ENCODE results near the gene CRYGS.
"Not testable (repeated sequence)": the region's sequence is repeated elsewhere in the genome, so short reads cannot be mapped to it uniquely, and the experiment has no call there.

Gene CRYGS

GRCh38 chr3:186552408-186553031 is 8.3 kb upstream of the CRYGS start:
- no peak for DNase-seq (ENCODE audit: low spot score)

GRCh38 chr3:186551387-186551786 is 7.2 kb upstream of the CRYGS start:
- DNase-seq (ENCODE audit: low spot score): no peak

- no peak for DNase-seq (ENCODE audit: low spot score)
Measured at GRCh38 chr3:186549497-186549896, 5.3 kb upstream of the CRYGS start.

- DNase-seq (ENCODE audit: low spot score): no peak
Measured at GRCh38 chr3:186540835-186541226, 3.3 kb downstream of the CRYGS start.

- DNase-seq (ENCODE audit: low spot score): peak; percentile 84
Measured at GRCh38 chr3:186540221-186540834, 3.9 kb downstream of the CRYGS start.

- DNase-seq (ENCODE audit: low spot score): no peak
Measured at GRCh38 chr3:186538779-186539178, 5.4 kb downstream of the CRYGS start.

GRCh38 chr3:186536883-186537844 is 7.0 kb downstream of the CRYGS start:
- no peak for DNase-seq (ENCODE audit: low spot score)

- DNase-seq (ENCODE audit: low spot score): no peak
Measured at GRCh38 chr3:186534113-186534669, 10.0 kb downstream of the CRYGS start.

- no peak for DNase-seq (ENCODE audit: low spot score)
Measured at GRCh38 chr3:186532598-186533072, 11.5 kb downstream of the CRYGS start.

GRCh38 chr3:186531694-186532093 is 12.5 kb downstream of the CRYGS start:
- not testable (repeated sequence) for DNase-seq (ENCODE audit: low spot score)

GRCh38 chr3:186530415-186530814 is 13.8 kb downstream of the CRYGS start:
- DNase-seq (ENCODE audit: low spot score): no peak

- DNase-seq (ENCODE audit: low spot score): no peak
Measured at GRCh38 chr3:186529201-186529999, 14.8 kb downstream of the CRYGS start.

GRCh38 chr3:186526256-186526606 is 17.9 kb downstream of the CRYGS start:
- no peak for DNase-seq (ENCODE audit: low spot score)

GRCh38 chr3:186525369-186526255 is 18.6 kb downstream of the CRYGS start:
- no peak for DNase-seq (ENCODE audit: low spot score)

GRCh38 chr3:186524616-186525015 is 19.6 kb downstream of the CRYGS start:
- no peak for DNase-seq (ENCODE audit: low spot score)

GRCh38 chr3:186523434-186523833 is 20.7 kb downstream of the CRYGS start:
- no peak for DNase-seq (ENCODE audit: low spot score)

- no peak for DNase-seq (ENCODE audit: low spot score)
Measured at GRCh38 chr3:186523022-186523421, 21.2 kb downstream of the CRYGS start.

GRCh38 chr3:186520957-186521842 is 23.0 kb downstream of the CRYGS start:
- no peak for DNase-seq (ENCODE audit: low spot score)

GRCh38 chr3:186520431-186520830 is 23.7 kb downstream of the CRYGS start:
- DNase-seq (ENCODE audit: low spot score): no peak

Data from hematopoietic multipotent progenitor cell treated with erythropoietin and hydrocortisone succinate and interleukin-3 and kit ligand, for 15 days (in vitro differentiated cells).